ENCODE results near the gene CLEC14A.

The CLEC14A gene

GRCh38 chr14:38248321-38249028, 7.4 kb downstream of the CLEC14A start:
- no peak for DNase-seq (ENCODE audit: low spot score)

- no peak for DNase-seq (ENCODE audit: low spot score)
Measured at GRCh38 chr14:38243696-38244240, 12.1 kb downstream of the CLEC14A start.

- DNase-seq (ENCODE audit: low spot score): no peak
Measured at GRCh38 chr14:38238878-38239277, 17.0 kb downstream of the CLEC14A start.

DNA sequence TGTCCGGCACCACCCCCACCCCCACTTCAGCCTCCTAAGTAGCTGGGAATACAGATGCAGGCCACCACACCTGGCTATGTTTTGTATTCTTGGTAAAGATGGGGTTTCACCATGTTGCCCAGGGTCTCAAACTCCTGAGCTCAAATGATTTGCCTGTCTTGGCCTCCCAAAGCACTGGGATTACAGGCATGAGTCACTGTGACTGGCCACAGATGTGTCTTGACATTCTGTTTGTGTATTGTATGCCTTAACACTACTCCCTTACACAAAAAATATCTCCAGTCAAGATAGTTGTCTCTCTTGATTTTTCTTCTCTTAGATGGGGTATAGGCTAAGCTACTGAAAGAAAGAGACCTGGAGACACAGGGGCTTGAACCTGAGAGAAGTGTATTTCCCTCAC, 17.6 kb downstream of the CLEC14A start:
- no peak for DNase-seq (ENCODE audit: low spot score)

DNA sequence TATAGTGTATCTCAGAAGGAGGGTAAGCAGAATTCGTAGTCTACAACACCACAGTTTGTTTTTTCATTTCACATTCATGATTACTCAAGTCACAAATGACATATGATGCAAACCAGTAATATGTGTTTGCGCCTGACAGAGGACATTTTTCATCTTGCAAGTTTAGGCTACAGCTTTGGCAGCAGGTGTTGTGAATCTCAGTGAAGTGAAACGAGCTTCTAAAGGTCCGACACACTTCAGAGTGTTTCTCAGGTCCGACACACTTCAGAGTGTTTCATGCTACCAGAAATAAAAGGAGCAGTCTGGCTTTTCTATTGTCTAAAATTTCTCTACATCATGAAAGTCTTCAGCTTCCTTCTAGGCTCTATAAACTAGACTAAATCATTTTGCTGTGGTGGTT, 22.7 kb downstream of the CLEC14A start:
- DNase-seq (ENCODE audit: low spot score): no peak

DNA sequence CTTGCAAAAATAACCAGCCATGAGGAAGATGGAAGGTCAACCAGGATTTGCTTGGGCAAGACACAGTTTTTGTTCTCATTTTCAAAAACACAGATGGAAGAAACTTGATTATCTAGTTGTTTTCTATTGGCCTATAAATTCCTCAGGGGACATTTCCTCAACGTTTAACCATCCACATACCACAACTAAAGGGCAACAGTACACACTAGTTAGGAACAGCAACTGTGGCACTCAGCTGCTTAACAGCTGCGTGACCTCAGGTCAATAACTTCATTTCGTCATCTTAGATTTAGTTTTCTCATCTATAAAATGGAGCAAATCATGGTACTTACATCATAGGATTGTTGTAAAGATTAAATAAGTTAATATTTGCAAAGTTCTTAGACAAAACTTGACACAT, 29.5 kb downstream of the CLEC14A start:
- DNase-seq (ENCODE audit: low spot score): no peak

DNA sequence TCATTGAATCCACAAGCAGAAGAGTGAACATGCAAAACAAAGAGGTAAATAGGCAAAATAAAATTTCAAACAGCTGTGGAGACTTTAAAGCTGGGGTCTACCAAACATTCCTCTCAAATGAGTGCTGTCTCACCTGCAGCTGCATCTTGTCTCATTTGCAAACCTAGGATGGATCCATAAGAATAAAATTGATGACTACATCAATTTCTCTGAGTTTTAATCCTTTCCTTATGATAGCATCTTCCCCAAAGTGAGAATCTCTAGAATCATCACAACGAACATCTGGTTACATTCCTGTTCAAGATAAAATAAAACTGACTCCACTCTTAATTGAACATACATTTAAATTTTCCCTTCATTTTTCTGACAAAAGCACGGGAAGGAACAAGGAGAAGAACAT, 29.9 kb downstream of the CLEC14A start:
- no peak for DNase-seq (ENCODE audit: low spot score)

DNA sequence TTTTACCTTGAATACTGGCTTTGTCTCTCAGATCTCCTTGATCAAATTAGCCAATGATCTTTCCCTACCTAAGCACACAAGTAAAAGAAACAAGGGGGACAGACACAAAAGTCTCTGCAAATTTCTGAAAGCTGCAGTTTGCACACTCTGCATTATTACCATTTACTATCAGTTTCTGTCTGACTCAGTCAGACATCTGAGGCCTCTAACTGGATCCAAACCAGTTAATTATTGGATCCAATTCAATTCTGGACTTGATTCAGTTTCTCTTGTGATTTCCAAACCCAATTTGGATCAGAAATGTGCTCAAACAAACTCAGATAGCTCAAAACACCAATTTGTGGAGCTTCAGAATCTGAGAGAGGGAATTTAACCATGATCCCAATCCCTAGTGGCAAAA, 31.6 kb downstream of the CLEC14A start:
- DNase-seq (ENCODE audit: low spot score): no peak

- DNase-seq (ENCODE audit: low spot score): no peak
Measured at GRCh38 chr14:38221077-38221476, 34.8 kb downstream of the CLEC14A start.

DNA sequence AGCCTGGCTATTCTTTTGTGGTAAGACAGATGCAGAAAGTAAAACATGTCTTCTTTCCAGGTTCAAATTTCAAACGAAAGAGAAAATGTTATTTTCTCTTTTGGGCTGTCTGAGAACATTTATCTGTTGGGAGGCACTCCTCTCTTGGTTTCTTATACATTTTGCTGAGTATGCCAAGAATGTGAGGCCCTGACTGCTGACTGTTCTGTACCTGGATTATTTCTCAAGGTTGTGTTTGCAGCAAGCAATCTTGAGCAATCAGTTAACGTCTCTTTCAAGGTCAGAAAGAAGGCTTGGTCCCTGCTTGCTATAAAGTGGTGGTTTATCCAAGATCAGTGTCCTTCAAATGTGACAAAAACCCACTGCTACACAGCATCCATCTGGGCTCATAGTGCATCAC, 38.3 kb downstream of the CLEC14A start:
- DNase-seq (ENCODE audit: low spot score): no peak

GRCh38 chr14:38213001-38213400, 42.9 kb downstream of the CLEC14A start:
- DNase-seq (ENCODE audit: low spot score): no peak

- DNase-seq (ENCODE audit: low spot score): no peak
Measured at GRCh38 chr14:38212111-38212510, 43.8 kb downstream of the CLEC14A start.

- peak; percentile 47 for DNase-seq (ENCODE audit: low spot score)
Measured at GRCh38 chr14:38211255-38211735, 44.6 kb downstream of the CLEC14A start.

DNA sequence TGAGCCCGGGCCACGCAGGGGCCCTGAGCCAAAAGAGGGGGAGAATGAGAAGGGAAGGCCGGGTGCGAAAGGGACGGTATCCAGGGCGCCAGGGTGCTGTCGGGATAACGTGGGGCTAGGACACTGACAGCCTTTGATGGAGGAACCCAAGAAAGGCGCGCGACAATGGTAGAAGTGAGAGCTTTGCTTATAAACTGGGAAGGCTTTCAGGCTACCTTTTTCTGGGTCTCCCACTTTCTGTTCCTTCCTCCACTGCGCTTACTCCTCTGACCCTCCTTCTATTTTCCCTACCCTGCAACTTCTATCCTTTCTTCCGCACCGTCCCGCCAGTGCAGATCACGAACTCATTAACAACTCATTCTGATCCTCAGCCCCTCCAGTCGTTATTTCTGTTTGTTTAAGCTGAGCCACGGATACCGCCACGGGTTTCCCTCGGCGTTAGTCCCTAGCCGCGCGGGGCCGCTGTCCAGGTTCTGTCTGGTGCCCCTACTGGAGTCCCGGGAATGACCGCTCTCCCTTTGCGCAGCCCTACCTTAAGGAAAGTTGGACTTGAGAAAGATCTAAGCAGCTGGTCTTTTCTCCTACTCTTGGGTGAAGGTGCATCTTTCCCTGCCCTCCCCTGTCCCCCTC, 45.2 kb downstream of the CLEC14A start:
- DNase-seq (ENCODE audit: low spot score): peak; percentile 58

DNA sequence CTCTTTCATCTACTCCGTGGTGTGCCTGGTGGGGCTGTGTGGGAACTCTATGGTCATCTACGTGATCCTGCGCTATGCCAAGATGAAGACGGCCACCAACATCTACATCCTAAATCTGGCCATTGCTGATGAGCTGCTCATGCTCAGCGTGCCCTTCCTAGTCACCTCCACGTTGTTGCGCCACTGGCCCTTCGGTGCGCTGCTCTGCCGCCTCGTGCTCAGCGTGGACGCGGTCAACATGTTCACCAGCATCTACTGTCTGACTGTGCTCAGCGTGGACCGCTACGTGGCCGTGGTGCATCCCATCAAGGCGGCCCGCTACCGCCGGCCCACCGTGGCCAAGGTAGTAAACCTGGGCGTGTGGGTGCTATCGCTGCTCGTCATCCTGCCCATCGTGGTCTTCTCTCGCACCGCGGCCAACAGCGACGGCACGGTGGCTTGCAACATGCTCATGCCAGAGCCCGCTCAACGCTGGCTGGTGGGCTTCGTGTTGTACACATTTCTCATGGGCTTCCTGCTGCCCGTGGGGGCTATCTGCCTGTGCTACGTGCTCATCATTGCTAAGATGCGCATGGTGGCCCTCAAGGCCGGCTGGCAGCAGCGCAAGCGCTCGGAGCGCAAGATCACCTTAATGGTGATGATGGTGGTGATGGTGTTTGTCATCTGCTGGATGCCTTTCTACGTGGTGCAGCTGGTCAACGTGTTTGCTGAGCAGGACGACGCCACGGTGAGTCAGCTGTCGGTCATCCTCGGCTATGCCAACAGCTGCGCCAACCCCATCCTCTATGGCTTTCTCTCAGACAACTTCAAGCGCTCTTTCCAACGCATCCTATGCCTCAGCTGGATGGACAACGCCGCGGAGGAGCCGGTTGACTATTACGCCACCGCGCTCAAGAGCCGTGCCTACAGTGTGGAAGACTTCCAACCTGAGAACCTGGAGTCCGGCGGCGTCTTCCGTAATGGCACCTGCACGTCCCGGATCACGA, 46.0 kb downstream of the CLEC14A start:
- DNase-seq (ENCODE audit: low spot score): peak; percentile 49

DNA sequence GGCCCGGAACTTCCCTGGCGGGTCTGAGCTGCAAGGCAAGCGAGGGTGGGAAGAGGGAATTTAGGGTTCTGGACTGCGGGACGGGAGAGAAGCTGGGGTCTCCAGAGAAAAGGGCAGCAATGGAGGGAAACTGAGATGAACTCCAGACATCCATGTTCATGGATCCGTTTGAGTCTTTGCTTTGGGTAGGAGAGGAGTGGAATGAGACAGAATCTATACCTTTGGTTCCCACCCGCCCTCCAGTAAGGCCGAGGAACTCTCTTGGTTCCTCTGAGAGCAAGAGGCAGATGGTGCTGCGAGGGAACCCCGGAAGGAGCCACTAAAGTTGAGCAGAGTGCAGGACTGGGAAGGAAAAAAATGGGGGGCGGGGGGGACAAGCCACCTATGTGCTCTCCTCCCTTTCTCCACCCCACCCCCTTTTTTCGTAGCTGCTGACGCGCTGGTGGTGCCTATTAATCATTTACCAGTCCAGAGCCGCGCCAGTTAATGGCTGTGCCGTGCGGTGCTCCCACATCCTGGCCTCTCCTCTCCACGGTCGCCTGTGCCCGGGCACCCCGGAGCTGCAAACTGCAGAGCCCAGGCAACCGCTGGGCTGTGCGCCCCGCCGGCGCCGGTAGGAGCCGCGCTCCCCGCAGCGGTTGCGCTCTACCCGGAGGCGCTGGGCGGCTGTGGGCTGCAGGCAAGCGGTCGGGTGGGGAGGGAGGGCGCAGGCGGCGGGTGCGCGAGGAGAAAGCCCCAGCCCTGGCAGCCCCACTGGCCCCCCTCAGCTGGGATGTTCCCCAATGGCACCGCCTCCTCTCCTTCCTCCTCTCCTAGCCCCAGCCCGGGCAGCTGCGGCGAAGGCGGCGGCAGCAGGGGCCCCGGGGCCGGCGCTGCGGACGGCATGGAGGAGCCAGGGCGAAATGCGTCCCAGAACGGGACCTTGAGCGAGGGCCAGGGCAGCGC, 47.0 kb downstream of the CLEC14A start:
- peak; percentile 68 for DNase-seq (ENCODE audit: low spot score)

DNA sequence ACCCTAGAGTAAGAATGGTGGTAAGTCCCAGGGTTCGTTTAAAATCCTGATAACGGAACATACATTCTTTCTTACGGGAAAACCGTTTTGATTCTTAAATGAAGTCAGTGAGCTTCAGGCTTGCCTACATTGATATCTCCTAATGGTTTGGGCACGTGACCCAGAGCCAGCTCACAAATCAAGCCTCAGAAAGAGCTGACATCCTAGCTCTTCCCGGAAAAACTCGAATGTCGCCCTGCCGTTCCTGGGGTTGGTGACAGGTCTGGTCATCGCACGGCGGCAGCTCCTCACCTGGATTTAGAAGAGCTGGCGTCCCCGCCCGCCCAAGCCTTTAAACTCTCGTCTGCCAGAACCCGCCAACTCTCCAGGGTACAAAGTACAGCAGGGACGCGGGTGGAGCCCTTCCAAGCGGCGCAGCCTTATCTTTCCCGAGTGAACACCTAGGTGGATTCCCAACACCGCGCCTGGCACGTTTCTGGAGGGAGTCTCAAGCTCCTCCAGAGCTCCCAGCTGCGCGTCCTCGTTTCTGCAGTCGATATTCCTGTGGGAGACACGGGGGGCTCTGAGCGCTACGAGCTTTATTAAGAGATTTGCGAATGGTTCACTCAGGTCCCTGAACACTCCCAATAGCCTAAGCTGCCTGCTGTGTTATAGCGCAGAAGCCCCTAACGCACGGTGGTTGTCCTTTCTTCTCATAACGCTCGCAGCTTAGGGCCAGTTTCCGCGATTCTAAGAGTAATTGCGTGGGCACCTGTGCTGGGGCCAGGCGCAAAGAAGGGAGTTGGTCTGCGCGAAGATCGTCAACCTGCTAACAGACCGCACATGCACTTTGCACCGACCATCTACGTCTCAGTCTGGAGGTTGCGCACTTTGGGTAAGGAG, 47.9 kb downstream of the CLEC14A start, which contains the start of gene SSTR1:
SSTR1 (plus strand) TSS at position 169 of the 882 bp plus-strand sequence. CDS start 1,486 bp downstream, outside the sequence.
- DNase-seq (ENCODE audit: low spot score): peak; percentile 55

DNA sequence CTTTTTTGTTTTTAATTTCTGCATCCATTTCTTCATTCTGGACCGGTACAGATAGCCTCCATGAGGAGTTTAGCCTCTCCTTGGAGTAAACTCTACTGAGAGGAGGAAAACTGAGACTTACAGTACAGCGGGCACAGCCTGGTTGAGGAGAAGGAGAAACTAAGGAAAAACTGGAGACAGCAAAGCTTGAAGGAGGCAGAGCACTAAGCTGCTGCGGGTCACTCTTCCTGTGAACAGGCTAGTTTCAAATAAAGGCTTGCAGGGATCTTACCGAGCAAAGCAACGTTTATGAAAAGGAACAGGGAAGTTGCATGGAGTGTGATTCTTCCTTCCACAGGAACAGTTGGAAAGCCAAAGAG, 48.5 kb downstream of the CLEC14A start:
- no peak for DNase-seq (ENCODE audit: low spot score)

DNA sequence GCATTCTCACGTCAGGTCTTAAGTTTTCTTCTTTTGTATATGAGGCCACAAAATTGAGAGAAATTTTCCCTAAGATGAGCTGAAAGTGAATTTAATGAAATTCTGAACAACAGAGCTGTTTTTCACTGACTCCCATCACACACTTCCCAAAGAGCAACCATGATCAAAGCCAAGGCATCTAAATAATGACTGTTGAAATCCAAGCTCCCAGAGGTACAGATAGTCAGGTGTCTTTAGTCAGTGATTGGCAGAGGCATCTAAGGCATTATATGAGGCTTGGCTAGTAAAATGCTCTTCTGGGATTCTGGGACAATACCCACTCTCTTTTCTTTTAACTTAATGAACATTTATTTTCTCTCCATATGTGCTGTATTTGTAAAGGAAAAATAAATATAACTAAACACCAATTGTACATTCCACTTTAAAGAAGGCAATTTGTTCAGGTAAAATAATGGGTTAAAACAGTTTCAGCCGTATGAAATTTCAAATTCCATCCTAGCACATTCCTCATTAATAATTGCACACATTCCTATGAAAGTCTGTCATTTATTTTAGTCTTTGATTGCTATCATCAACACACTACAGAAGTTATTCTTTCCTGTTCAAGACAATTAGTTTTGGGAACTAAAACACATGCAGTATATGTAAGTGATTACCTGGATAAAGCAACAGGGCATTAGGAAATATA, 49.1 kb downstream of the CLEC14A start:
- DNase-seq (ENCODE audit: low spot score): no peak

All from ecto neural progenitor cell (in vitro differentiated cells).